BJ (cell line): ENCODE measurements around the gene COL19A1. TPM values are rescaled to one million over a fixed set of nuclear protein-coding genes. Genes with fewer than 3 reads are reported as not detected.

Experiments used
- CTCF ChIA-PET: fragments of 350-600 bp; formaldehyde crosslinking; extraction: SDS; loops from one replicate; lab custom pipeline; 2021; ENCODE audit warnings: antibody characterized with exemption, inconsistent platforms; lab: Yijun Ruan, JAX
- POLR2A ChIA-PET: fragments of 300-600 bp; sonication (Branson Sonifier 250); formaldehyde crosslinking; extraction: SDS; loops from one replicate; lab custom pipeline; 2021; ENCODE audit warnings: antibody characterized with exemption; lab: Charles Lee
- DNase-seq: peaks from one replicate; pipeline ENCODE4 v3.0.0-alpha.2; 2011; ENCODE audit warnings: low read depth
- H3K27me3 ChIP-seq: 2 replicates; pipeline ENCODE4 v1.6.0; 2011; ENCODE audit warnings: low read length; ENCODE audit not compliant: control insufficient read depth, insufficient read depth
- H3K36me3 ChIP-seq: 2 replicates; pipeline ENCODE4 v1.5.1; 2011; ENCODE audit warnings: low read length; ENCODE audit not compliant: control insufficient read depth, insufficient read depth
- H3K4me3 ChIP-seq: 2 replicates; pipeline ENCODE4 v1.5.1; 2011; ENCODE audit warnings: low read depth, mild to moderate bottlenecking, control low read depth, low read length
- polyA plus RNA-seq: library from polyadenylated mRNA; depleted of rRNA; stranded (reverse); fragments of >200 nt; gene quantifications from 2 replicates; pipeline ENCODE4 v1.2.3, GENCODE V29; 2011
- TF ChIP-seq, protein P1 (sequence below): IDR thresholded peaks from 2 replicates; pipeline ENCODE4 v1.5.1; 2011; ENCODE audit warnings: low read depth, mild to moderate bottlenecking, control low read depth, inconsistent platforms, low read length, moderate library complexity; ENCODE audit not compliant: insufficient read depth

The COL19A1 gene
- polyA plus RNA-seq, 1 experiment: 0.11 TPM

DNA sequence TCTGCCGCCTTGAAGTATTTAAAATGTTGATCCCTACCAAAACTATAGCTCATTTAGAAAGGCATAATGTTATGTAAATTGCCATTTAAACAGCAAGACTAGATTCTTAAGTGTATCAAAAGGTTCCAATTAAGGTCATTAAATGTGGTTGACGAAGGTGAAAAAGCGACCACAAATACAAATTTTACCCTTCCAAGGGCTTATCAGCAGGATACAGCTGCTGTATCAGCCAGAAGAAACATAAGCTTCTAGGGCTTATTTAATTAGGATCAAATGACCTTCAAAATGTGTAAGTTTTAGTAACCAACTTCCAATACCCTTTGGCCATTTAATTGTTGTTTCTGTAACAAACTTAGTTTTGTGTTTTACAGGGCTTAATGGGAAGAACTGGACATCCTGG is 296.6 kb downstream of the COL19A1 start:
- Histone ChIP-seq H3K27me3 (no peaks in the 10 kb centered on the region), H3K4me3 (no peak overlapping the region), H3K36me3 (no peaks in the 10 kb centered on the region)
- no peak for DNase-seq
- POLR2A ChIA-PET: no interaction called here
- TF ChIP-seq, protein P1, sequence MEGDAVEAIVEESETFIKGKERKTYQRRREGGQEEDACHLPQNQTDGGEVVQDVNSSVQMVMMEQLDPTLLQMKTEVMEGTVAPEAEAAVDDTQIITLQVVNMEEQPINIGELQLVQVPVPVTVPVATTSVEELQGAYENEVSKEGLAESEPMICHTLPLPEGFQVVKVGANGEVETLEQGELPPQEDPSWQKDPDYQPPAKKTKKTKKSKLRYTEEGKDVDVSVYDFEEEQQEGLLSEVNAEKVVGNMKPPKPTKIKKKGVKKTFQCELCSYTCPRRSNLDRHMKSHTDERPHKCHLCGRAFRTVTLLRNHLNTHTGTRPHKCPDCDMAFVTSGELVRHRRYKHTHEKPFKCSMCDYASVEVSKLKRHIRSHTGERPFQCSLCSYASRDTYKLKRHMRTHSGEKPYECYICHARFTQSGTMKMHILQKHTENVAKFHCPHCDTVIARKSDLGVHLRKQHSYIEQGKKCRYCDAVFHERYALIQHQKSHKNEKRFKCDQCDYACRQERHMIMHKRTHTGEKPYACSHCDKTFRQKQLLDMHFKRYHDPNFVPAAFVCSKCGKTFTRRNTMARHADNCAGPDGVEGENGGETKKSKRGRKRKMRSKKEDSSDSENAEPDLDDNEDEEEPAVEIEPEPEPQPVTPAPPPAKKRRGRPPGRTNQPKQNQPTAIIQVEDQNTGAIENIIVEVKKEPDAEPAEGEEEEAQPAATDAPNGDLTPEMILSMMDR: no peak
- CTCF ChIA-PET: no interaction called here

- ChIA-PET CTCF (interaction anchor here (0.9 kb wide), 1 partner anchor 433 kb away, joined by 3 read pairs; no protein-coding TSS in a partner anchor), POLR2A (no interaction called here)
- no peak for DNase-seq
- Histone ChIP-seq H3K27me3 (no peaks in the 10 kb centered on the region; the same call in 1 of the 2 replicates), H3K4me3 (no peak overlapping the region), H3K36me3 (no peaks in the 10 kb centered on the region)
- TF ChIP-seq, protein P1: no peak
These were observed 297.4 kb downstream of the COL19A1 start for GRCh38 chr6:70163795-70164194.

DNA sequence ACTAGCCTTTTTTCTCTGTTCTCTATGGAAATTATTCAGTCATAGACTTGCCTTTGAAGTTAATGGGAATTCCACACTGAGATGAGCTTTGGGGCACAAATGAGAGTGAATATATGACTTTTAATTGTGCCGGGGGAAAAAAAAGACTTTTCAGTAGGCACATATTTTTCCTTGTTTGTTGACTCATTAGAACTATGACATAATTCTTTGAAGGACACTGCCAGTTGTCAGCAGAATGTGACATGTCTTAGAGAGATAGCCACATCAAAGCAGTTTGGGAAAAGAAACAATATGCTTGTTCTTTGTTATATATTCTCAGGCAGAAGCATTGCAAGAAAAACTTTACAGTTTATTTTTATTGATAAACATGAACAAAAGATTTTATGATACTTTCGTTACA is 298.2 kb downstream of the COL19A1 start:
- Histone ChIP-seq H3K36me3 (no peaks in the 10 kb centered on the region), H3K4me3 (no peak overlapping the region), H3K27me3 (no peaks in the 10 kb centered on the region; the same call in 1 of the 2 replicates)
- POLR2A ChIA-PET: no interaction called here
- TF ChIP-seq, protein P1: no peak
- CTCF ChIA-PET: interaction anchor here (0.9 kb wide), 1 partner anchor 434 kb away, joined by 3 read pairs; no protein-coding TSS in a partner anchor
- no peak for DNase-seq

DNA sequence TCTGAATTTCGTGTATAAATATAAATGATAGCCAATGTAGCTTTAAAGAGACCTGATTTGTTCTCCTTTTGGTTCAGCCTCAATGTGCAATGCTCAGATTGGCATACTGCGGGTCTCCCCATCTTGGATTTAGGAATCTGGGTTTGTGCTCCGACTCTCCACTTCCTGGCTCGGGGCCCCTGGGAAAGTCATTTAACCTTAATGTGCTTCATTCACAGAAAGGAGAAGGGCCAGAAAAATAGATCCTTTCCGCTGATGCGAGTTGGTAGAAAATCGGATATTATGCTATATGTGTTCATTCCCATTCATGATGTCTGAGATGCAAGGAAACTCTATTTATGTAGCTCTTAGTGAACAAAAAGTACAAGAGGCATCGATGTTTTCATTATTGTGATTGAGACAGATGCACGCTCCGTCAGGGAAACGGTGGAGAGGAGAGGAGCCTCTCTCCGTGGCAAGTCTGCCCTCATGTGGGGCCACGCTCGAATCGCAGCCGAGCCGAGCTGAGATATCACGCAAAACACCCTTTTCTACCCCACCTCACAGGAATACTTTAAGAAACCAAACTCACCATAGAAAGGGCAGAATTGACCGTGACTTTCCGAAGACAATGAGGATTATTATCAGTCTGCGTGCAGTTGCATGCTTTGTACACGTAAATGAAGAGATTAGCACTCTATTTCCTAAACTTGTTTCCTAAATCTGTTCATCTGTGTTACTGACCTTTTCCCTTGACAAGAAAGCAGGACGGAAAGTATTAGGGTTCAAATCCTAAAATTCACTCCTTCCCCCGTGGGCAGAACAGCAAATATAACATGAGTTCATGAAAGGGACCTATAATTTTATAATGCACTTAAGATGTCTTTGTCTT is 300.0 kb downstream of the COL19A1 start:
- no peaks in the 10 kb centered on the region for H3K36me3 ChIP-seq
- H3K4me3 ChIP-seq: no peak overlapping the region
- TF ChIP-seq, protein P1: peak; percentile 78
- H3K27me3 ChIP-seq: no peaks in the 10 kb centered on the region; the same call in 1 of the 2 replicates
- no peak for DNase-seq
- ChIA-PET POLR2A (interaction anchor here (0.6 kb wide), 1 partner anchor 1199 kb away, joined by 4 read pairs; no protein-coding TSS in a partner anchor), CTCF (interaction anchor here (0.6 to 1.8 kb wide), 6 partner anchors 10 to 431 kb away, joined by 3 to 8 read pairs (median 3); no protein-coding TSS in a partner anchor)

- ChIA-PET CTCF (no interaction called here), POLR2A (no interaction called here)
- no peak for DNase-seq
- TF ChIP-seq, protein P1: no peak
- no peaks in the 10 kb centered on the region; the same call in 1 of the 2 replicates for H3K27me3 ChIP-seq
- H3K36me3 ChIP-seq: no peaks in the 10 kb centered on the region
- H3K4me3 ChIP-seq: no peak overlapping the region
These were observed 302.5 kb downstream of the COL19A1 start for GRCh38 chr6:70168681-70169377.
